IPS-18a (cell line): ENCODE data around the gene LTA.

Experiments
- H3K27ac ChIP-seq: one replicate; pipeline ENCODE4 v1.5.1; 2013; ENCODE audit warnings: low read length
- H3K27me3 ChIP-seq: one replicate; pipeline ENCODE4 v1.6.1; 2013; ENCODE audit warnings: mild to moderate bottlenecking, low read length; ENCODE audit not compliant: control insufficient read depth, insufficient read depth
- H3K36me3 ChIP-seq: one replicate; pipeline ENCODE4 v1.6.1; 2013; ENCODE audit warnings: low read depth, low read length; ENCODE audit not compliant: control insufficient read depth
- H3K4me1 ChIP-seq: one replicate; pipeline ENCODE4 v1.6.1; 2013; ENCODE audit warnings: low read depth, low read length; ENCODE audit not compliant: control insufficient read depth
- H3K4me3 ChIP-seq: one replicate; pipeline ENCODE4 v1.5.1; 2013; ENCODE audit warnings: low read length
- H3K9ac ChIP-seq: one replicate; pipeline ENCODE4 v1.6.1; 2013; ENCODE audit warnings: mild to moderate bottlenecking, low read length, moderate library complexity
- H3K9me3 ChIP-seq: one replicate; pipeline ENCODE4 v1.6.1; 2013; ENCODE audit warnings: low read depth, low read length; ENCODE audit not compliant: control insufficient read depth

The LTA gene

GRCh38 chr6:31614075-31614619 is 42.1 kb downstream of the LTA start:
- H3K36me3 ChIP-seq: no peaks in the 10 kb centered on the region
- H3K4me1 ChIP-seq: peaks cover 11% of the 10 kb centered on the region
- H3K4me3 ChIP-seq: no peak overlapping the region
- no peaks in the 10 kb centered on the region for H3K27me3 ChIP-seq
- no peak overlapping the region for H3K27ac ChIP-seq
- no peaks in the 10 kb centered on the region for H3K9me3 ChIP-seq
- no peak overlapping the region for H3K9ac ChIP-seq

- H3K36me3 ChIP-seq: no peaks in the 10 kb centered on the region
- no peaks in the 10 kb centered on the region for H3K27me3 ChIP-seq
- H3K4me1 ChIP-seq: peaks cover 11% of the 10 kb centered on the region
- H3K27ac ChIP-seq: no peak within 1 kb of the TSS
- H3K4me3 ChIP-seq: no peak within 1 kb of the TSS
- no peaks in the 10 kb centered on the region for H3K9me3 ChIP-seq
- H3K9ac ChIP-seq: no peak within 1 kb of the TSS
Observed at GRCh38 chr6:31614684-31615578, 42.8 kb downstream of the LTA start, which contains the start of gene AIF1. Gene AIF1, plus strand, starts transcription at chr6:31615234. Its CDS starts 96 bp downstream, at chr6:31615330.

- Histone ChIP-seq H3K4me3 (no peak overlapping the region), H3K27me3 (no peaks in the 10 kb centered on the region), H3K4me1 (peaks cover 11% of the 10 kb centered on the region), H3K27ac (no peak overlapping the region), H3K9ac (no peak overlapping the region), H3K9me3 (no peaks in the 10 kb centered on the region), H3K36me3 (no peaks in the 10 kb centered on the region)
Observed at GRCh38 chr6:31615748-31616147, 43.7 kb downstream of the LTA start.

GRCh38 chr6:31617010-31617409 is 44.9 kb downstream of the LTA start:
- no peak overlapping the region for H3K27ac ChIP-seq
- H3K4me1 ChIP-seq: peaks cover 15% of the 10 kb centered on the region
- no peak overlapping the region for H3K9ac ChIP-seq

GRCh38 chr6:31619805-31620585 is 47.9 kb downstream of the LTA start:
- H3K27me3 ChIP-seq: no peaks in the 10 kb centered on the region
- peak overlapping the region; percentile 95 for H3K27ac ChIP-seq
- H3K36me3 ChIP-seq: peaks cover 33% of the 10 kb centered on the region
- H3K9ac ChIP-seq: peak overlapping the region; percentile 91
- peaks cover 16% of the 10 kb centered on the region for H3K4me1 ChIP-seq
- peak overlapping the region; percentile 80 for H3K4me3 ChIP-seq
- no peaks in the 10 kb centered on the region for H3K9me3 ChIP-seq

More at GRCh38 chr6:31617010-31617409, 44.9 kb downstream of the LTA start:
- H3K9me3 ChIP-seq: no peaks in the 10 kb centered on the region
- H3K4me3 ChIP-seq: no peak overlapping the region
- peaks cover 4% of the 10 kb centered on the region for H3K36me3 ChIP-seq
- no peaks in the 10 kb centered on the region for H3K27me3 ChIP-seq

- H3K9ac ChIP-seq: peak within 1 kb of the TSS; percentile 99
- peak within 1 kb of the TSS; percentile 99 for H3K4me3 ChIP-seq
- no peaks in the 10 kb centered on the region for H3K9me3 ChIP-seq
- no peaks in the 10 kb centered on the region for H3K27me3 ChIP-seq
- peaks cover 10% of the 10 kb centered on the region for H3K4me1 ChIP-seq
- H3K36me3 ChIP-seq: peaks cover 41% of the 10 kb centered on the region
- H3K27ac ChIP-seq: peak within 1 kb of the TSS; percentile 95
Observed at GRCh38 chr6:31620586-31621319, 48.7 kb downstream of the LTA start, which contains the start of gene PRRC2A. Gene PRRC2A, plus strand, starts transcription at chr6:31620715. Its CDS starts 2,075 bp downstream, at chr6:31622790.

GRCh38 chr6:31621320-31621939 is 49.3 kb downstream of the LTA start:
- Histone ChIP-seq H3K36me3 (peaks cover 48% of the 10 kb centered on the region), H3K27me3 (no peaks in the 10 kb centered on the region)

GRCh38 chr6:31621991-31622390 is 49.9 kb downstream of the LTA start:
- peak overlapping the region; percentile 99 for H3K4me3 ChIP-seq
- peak overlapping the region; percentile 0 for H3K27ac ChIP-seq
- no peaks in the 10 kb centered on the region for H3K9me3 ChIP-seq
- peaks cover 53% of the 10 kb centered on the region for H3K36me3 ChIP-seq
- no peaks in the 10 kb centered on the region for H3K27me3 ChIP-seq
- H3K4me1 ChIP-seq: peaks cover 7% of the 10 kb centered on the region
- peak overlapping the region; percentile 99 for H3K9ac ChIP-seq

More at GRCh38 chr6:31621320-31621939, 49.3 kb downstream of the LTA start:
- Histone ChIP-seq H3K9me3 (no peaks in the 10 kb centered on the region), H3K4me1 (peaks cover 7% of the 10 kb centered on the region), H3K4me3 (peak overlapping the region; percentile 99), H3K9ac (peak overlapping the region; percentile 99), H3K27ac (peak overlapping the region; percentile 93)

- Histone ChIP-seq H3K27me3 (no peaks in the 10 kb centered on the region), H3K9ac (peak overlapping the region; percentile 99), H3K27ac (no peak overlapping the region), H3K4me1 (peaks cover 7% of the 10 kb centered on the region), H3K4me3 (peak overlapping the region; percentile 99), H3K9me3 (no peaks in the 10 kb centered on the region), H3K36me3 (peaks cover 60% of the 10 kb centered on the region)
Observed at GRCh38 chr6:31622684-31623091, 50.6 kb downstream of the LTA start.
